Left kidney (tissue), 8 donors: Measurements from ENCODE around the gene RIN1. TPM values are rescaled to one million over a fixed set of nuclear protein-coding genes. Genes with fewer than 3 reads are reported as not detected.
"Not testable (repeated sequence)": the region's sequence is repeated elsewhere in the genome, so short reads cannot be mapped to it uniquely, and the experiment has no call there.

Experiments used
- DNase-seq: peaks from one replicate; pipeline ENCODE4 v3.0.0-alpha.2; 2013
- long read RNA-seq, 8 donors: transcript quantifications; one replicate each; lab custom pipeline, GENCODE V29; 2026
- polyA plus RNA-seq: library from polyadenylated mRNA; unstranded; fragments of 120-200 nt; gene quantifications from one replicate; pipeline ENCODE4 v1.2.1, GENCODE V29; 2013; ENCODE audit not compliant: insufficient read length

The RIN1 gene
- 1.6 TPM for polyA plus RNA-seq
- long read RNA-seq, donor 1: 0 reads
- long read RNA-seq, donor 2, partial matches to known transcripts: 0 of 1 reads
- long read RNA-seq, donor 2, other reads (novel, unspliced or antisense): 0 of 1 reads
- long read RNA-seq, donor 3: 0 reads
- long read RNA-seq, donor 4: 0 reads
- long read RNA-seq, donor 5: 0 reads
- long read RNA-seq, donor 6: 0 reads
- long read RNA-seq, donor 7: 0 reads
- long read RNA-seq, donor 8: 0 reads

- DNase-seq: no peak
These were observed at the start of gene RIN1 for GRCh38 chr11:66336234-66337102. TSS of gene RIN1 (minus strand) at chr11:66336434. CDS start at chr11:66336402, 32 bp downstream.

GRCh38 chr11:66384316-66384715 lies 48.1 kb upstream of the RIN1 start:
- not testable (repeated sequence) for DNase-seq

DNA sequence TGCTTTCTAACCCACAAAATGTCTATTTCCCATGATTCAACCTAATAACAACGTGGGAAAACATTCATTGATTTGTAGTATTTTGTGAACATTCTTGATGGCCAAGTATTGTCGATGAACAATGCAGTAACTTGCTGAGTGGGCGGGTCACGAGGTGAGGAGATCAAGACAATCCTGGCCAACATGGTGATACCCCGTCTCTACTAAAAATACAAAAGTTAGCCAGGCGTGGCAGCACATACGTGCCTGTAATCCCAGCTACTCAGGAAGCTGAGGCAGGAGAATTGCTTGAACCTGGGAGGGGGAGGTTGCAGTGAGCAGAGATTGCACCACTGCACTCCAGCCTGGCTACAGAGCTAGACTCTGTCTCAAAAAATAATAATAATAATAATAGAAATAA lies 44.0 kb upstream of the RIN1 start:
- not testable (repeated sequence) for DNase-seq

GRCh38 chr11:66373690-66374287 lies 37.6 kb upstream of the RIN1 start:
- not testable (repeated sequence) for DNase-seq

- DNase-seq: no peak
These were observed 37.0 kb upstream of the RIN1 start for GRCh38 chr11:66373265-66373664.

- peak; percentile 85 for DNase-seq
These were observed 35.6 kb upstream of the RIN1 start, which contains the start of gene SLC29A2 for GRCh38 chr11:66371627-66372415. TSS of gene SLC29A2 (minus strand) at chr11:66371760. CDS start at chr11:66371591, 169 bp downstream.

DNA sequence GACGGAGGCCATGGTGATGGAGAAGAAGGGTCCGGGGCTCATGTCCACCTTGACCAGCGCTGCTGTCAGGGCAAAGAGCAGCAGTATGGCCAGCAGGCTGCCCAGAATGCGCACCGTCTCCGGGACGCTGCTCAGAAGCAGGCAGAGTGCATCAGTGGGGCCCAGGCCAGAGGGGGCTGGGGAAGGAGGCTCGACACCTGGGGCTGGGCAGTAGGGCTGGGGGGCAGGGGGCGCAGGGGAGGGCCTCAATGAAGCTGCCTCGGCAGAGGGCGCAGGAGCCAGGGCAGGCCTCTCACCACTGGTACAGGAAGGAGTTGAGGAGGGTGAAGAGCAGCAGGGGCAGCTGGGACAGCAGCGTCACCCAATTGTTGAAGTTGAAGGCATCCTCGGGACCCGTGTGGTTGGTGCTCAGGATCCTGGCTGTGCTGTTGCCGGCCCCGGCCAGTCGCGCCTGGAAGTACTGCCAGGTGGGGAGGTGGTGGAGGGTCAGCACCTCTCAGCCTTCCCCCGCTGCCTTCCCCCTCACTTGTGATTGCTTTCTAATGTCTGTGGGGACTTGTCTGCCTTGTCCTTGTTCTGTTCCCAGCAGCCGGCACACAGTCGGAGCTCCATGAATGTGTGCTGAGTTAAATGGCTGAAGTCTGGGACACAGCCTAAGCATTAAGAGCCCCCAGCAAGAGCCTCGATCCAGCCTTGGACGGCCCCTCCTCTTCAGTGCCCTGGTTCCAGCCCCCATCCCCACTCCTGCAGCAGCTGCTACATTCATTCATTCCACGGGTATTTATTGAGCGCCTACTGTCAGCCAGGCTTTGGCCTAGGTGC lies 33.0 kb upstream of the RIN1 start:
- no peak for DNase-seq

- no peak for DNase-seq
These were observed 32.2 kb upstream of the RIN1 start for GRCh38 chr11:66368484-66368883.

- no peak for DNase-seq
These were observed 31.5 kb upstream of the RIN1 start for GRCh38 chr11:66367561-66368312.

DNA sequence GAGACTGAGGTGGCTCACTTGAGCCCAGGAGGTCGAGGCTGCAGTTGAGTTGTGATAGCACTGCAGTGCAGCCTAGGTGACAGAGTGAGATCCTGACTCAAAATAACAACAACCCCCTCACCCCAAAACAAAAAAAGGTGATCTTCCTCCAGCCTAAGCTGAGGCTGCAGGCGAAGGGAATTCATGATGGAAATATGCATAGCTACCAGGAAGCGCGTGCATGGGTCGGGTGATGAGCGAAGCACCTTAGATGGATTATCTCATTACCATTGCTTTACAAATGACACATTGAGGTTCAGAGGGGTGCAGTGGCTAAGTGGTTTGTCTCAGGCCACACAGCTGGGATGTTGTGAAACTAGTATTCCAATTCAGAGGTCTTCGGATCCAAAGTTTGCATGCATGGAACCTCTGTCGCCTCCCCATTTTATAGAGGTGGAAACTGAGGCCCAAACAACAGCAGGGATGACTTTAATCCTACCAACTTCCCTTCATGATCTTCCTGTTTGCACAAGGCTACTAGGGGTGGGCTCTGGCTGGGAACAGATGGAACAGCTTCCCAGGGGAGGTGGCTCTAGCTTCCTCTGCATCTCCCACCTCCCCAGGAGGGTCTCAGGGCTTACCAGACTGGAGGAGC lies 30.7 kb upstream of the RIN1 start:
- no peak for DNase-seq

- no peak for DNase-seq
These were observed 29.7 kb upstream of the RIN1 start for GRCh38 chr11:66365711-66366619.

DNA sequence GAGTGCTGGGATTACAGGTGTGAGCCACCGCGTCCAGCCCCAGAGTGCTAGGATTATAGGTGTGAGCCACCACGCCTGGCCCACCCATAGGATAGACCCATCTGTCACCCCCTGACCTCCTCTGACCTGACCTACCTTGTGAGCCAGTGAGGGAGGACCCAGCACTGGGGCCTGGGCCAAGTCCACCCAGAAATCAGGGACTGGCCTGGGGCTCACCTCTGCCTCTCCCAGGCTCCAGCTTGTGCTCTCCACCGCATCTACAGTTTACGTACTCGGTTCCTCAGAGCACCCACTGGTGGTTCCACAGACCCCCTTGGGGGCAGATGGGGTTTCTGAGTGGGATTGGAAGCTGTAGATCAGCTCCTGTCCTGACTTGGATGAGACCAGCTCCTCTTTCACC lies 28.9 kb upstream of the RIN1 start:
- DNase-seq: no peak

GRCh38 chr11:66363805-66364535 lies 27.7 kb upstream of the RIN1 start:
- DNase-seq: no peak

DNA sequence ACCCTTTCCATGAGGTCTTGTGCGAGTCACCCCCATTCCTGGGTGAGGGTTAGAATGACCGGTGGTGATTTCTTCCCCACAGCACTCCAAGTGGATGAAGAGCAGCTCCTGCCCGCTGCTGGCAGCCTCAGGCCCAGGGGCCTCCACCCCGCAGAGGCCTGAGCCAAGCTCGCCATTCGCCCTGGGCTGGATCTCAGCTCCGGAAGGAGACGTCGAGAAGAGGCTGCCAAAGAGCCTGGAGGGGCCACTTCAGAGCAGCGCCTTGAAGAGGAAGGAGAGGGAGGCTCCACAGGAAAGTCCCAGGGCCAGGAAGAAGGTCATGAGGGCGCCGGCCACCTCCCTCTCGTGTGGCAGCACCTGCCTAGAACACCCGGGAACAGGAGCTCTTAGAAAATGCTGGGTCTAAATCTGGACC lies 27.0 kb upstream of the RIN1 start:
- no peak for DNase-seq

GRCh38 chr11:66362481-66363147 lies 26.4 kb upstream of the RIN1 start:
- DNase-seq: no peak

DNA sequence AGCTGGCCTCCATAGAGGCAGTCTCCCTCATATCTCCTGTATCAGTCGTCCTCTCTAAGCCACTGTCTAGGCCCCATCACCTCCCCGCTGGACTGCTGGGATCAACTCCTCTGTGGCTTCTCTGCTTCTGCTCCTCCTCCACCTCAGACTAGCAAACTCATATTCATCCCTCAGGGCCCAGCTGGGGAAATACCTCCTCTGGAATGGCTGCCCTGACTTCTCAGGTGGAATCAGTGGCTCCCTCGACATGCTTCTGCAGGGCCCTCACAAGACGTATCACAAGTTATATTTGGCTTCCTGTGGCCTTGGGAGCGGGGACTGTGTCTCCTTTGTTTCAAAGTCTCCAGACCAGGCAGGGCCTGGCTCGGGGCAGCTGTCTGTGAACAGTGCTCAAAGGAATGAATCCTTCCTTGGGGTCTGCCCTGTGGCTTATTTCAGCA lies 25.3 kb upstream of the RIN1 start:
- DNase-seq: no peak

- no peak for DNase-seq
These were observed 24.3 kb upstream of the RIN1 start for GRCh38 chr11:66360406-66361073.
